ENCODE results near the gene NMNAT1. TPM values are rescaled to one million over a fixed set of nuclear protein-coding genes. Genes with fewer than 3 reads are reported as not detected.

The NMNAT1 gene
- total RNA-seq, 1 experiment from 2014 or later = 8.6 TPM

- Histone ChIP-seq H3K36me3 (ENCODE audit: control insufficient read depth in 1 of 2, insufficient read depth in 2 of 2, low read length in 2 of 2) (no peaks in the 10 kb centered on the region), H3K27ac (ENCODE audit: low read depth, low read length) (no peak overlapping the region), H3K4me3 (replicated peaks in 1 of 2; ENCODE audit: low read depth in 1 of 2, low read length in 2 of 2) (no peak overlapping the region), H3K27me3 (ENCODE audit: insufficient read depth, low read length) (no peaks in the 10 kb centered on the region), H3K4me2 (ENCODE audit: low read length) (peak overlapping the region; percentile 28), H2AFZ (ENCODE audit: low read depth, low read length, poor library complexity, severe bottlenecking) (no peak overlapping the region), H3K9ac (ENCODE audit: low read length) (no peak overlapping the region), H4K20me1 (ENCODE audit: insufficient read depth) (no peaks in the 10 kb centered on the region), H3K79me2 (ENCODE audit: insufficient read depth, low read length) (peaks cover 34% of the 10 kb centered on the region), H3K9me3 (ENCODE audit: control insufficient read depth in 1 of 2, insufficient read depth in 1 of 2, low read depth in 1 of 2, low read length in 2 of 2) (no peaks in the 10 kb centered on the region), H3K4me1 (ENCODE audit: control insufficient read depth in 1 of 2, insufficient read depth in 2 of 2, low read length in 2 of 2) (peaks cover 15 to 23% of the 10 kb centered on the region in 2 experiments), H3K9me2 (ENCODE audit: insufficient read depth) (no peaks in the 10 kb centered on the region)
- no peak for ATAC-seq
- no TSS peak for BruUV-seq (replicated peaks)
- intact Hi-C loops (cut with micrococcal nuclease) = no loop called here
- ChIA-PET RAD21 (ENCODE audit: low non-redundant PET in 1 of 2, low total read pairs in 2 of 2, uncharacterized antibody in 2 of 2, unreplicated experiment in 2 of 2) (no interaction called here), CTCF (no interaction called here), POLR2A (no interaction called here)
- TF ChIP-seq SP1 (IDR thresholded peaks at IDR 0.05; ENCODE audit: low read depth) (no peak), CTCF (IDR thresholded peaks at IDR 0.05 in 2 of 3, conservative IDR thresholded peaks at IDR 0.05 in 1 of 3; ENCODE audit: borderline replicate concordance in 1 of 3, insufficient read depth in 1 of 3, low read depth in 2 of 3, low read length in 2 of 3) (no peak), POLR2AphosphoS5 (IDR thresholded peaks at IDR 0.05; ENCODE audit: low read depth, low read length) (no peak), JUND (IDR thresholded peaks at IDR 0.05) (no peak), ATF3 (IDR thresholded peaks at IDR 0.05) (no peak), ZNF274 (IDR thresholded peaks at IDR 0.05; ENCODE audit: low read depth, low read length) (no peak), ZBTB33 (IDR thresholded peaks at IDR 0.05; ENCODE audit: extremely low read depth, insufficient replicate concordance, low read length) (no peak)
- no peak for DNase-seq (ENCODE audit: low read depth, low spot score)
Observed at GRCh38 chr1:10031461-10031860, 88.2 kb downstream of the NMNAT1 start.

Data from HCT116 (cell line).